ENCODE measurements around the gene SSTR3.
A peak's percentile ranks its signal among the peaks of the same experiment; 100 is the strongest.

Gene SSTR3

GRCh38 chr22:37241351-37242142, 29.3 kb upstream of the SSTR3 start:
- Histone ChIP-seq H3K9me3 (replicated peaks; ENCODE audit: insufficient read depth, low read length) (no peaks in the 10 kb centered on the region), H4K20me1 (ENCODE audit: insufficient read depth, low read length) (0 out of 2 replicates have a peak, but pooled peaks cover 4% of the 10 kb centered on the region), H3K4me1 (ENCODE audit: low read length) (peaks cover 58% of the 10 kb centered on the region), H3K36me3 (replicated peaks; ENCODE audit: insufficient read depth, low read length) (peaks cover 19% of the 10 kb centered on the region), H3K79me2 (ENCODE audit: low read length) (peaks cover 78% of the 10 kb centered on the region), H3K4me3 (ENCODE audit: low read length) (peak overlapping the region; percentile 100), H3K27ac (ENCODE audit: low read length) (peak overlapping the region; percentile 93), H3K4me2 (ENCODE audit: low read depth, low read length) (peak overlapping the region; percentile 98), H3K9ac (ENCODE audit: low read length) (peak overlapping the region; percentile 91), H3K27me3 (replicated peaks; ENCODE audit: insufficient read depth, low read length) (no peaks in the 10 kb centered on the region), H3K9me2 (replicated peaks; ENCODE audit: insufficient read depth, low read length) (no peaks in the 10 kb centered on the region), H2AFZ (ENCODE audit: low read length) (no peak overlapping the region), H3F3A (ENCODE audit: insufficient read depth, low read length) (peaks cover 66% of the 10 kb centered on the region)
- DNase-seq, result no peak
- TF ChIP-seq EZH2phosphoT487 (IDR thresholded peaks at IDR 0.05; ENCODE audit: low read length), result no peak
- no peak for TF ChIP-seq CTCF (IDR thresholded peaks at IDR 0.05; ENCODE audit: low read length)
- TF ChIP-seq EZH2 (optimal IDR thresholded peaks at IDR 0.05; ENCODE audit: low read depth, low read length), result no peak

GRCh38 chr22:37240941-37241320, 28.7 kb upstream of the SSTR3 start:
- H3K27ac ChIP-seq (ENCODE audit: low read length), result peak overlapping the region; percentile 93; the same call in 1 of the 2 replicates
- H3K36me3 ChIP-seq (replicated peaks; ENCODE audit: insufficient read depth, low read length), result peaks cover 19% of the 10 kb centered on the region
- H3K4me1 ChIP-seq (ENCODE audit: low read length), result peaks cover 64% of the 10 kb centered on the region
- no peaks in the 10 kb centered on the region for H3K9me2 ChIP-seq (replicated peaks; ENCODE audit: insufficient read depth, low read length)
- peaks cover 84% of the 10 kb centered on the region for H3K79me2 ChIP-seq (ENCODE audit: low read length)
- DNase-seq, result no peak
- peak overlapping the region; percentile 91; the same call in 1 of the 2 replicates for H3K9ac ChIP-seq (ENCODE audit: low read length)
- no peaks in the 10 kb centered on the region for H3K9me3 ChIP-seq (replicated peaks; ENCODE audit: insufficient read depth, low read length)
- H3F3A ChIP-seq (ENCODE audit: insufficient read depth, low read length), result peaks cover 70% of the 10 kb centered on the region
- H2AFZ ChIP-seq (ENCODE audit: low read length), result no peak overlapping the region
- H3K27me3 ChIP-seq (replicated peaks; ENCODE audit: insufficient read depth, low read length), result no peaks in the 10 kb centered on the region
- H3K4me3 ChIP-seq (ENCODE audit: low read length), result no peak overlapping the region
- peak overlapping the region; percentile 98 for H3K4me2 ChIP-seq (ENCODE audit: low read depth, low read length)
- TF ChIP-seq CTCF (IDR thresholded peaks at IDR 0.05; ENCODE audit: low read length) (no peak), EZH2phosphoT487 (IDR thresholded peaks at IDR 0.05; ENCODE audit: low read length) (no peak), EZH2 (optimal IDR thresholded peaks at IDR 0.05; ENCODE audit: low read depth, low read length) (no peak)
- H4K20me1 ChIP-seq (ENCODE audit: insufficient read depth, low read length), result 0 out of 2 replicates have a peak, but pooled peaks cover 4% of the 10 kb centered on the region

DNA sequence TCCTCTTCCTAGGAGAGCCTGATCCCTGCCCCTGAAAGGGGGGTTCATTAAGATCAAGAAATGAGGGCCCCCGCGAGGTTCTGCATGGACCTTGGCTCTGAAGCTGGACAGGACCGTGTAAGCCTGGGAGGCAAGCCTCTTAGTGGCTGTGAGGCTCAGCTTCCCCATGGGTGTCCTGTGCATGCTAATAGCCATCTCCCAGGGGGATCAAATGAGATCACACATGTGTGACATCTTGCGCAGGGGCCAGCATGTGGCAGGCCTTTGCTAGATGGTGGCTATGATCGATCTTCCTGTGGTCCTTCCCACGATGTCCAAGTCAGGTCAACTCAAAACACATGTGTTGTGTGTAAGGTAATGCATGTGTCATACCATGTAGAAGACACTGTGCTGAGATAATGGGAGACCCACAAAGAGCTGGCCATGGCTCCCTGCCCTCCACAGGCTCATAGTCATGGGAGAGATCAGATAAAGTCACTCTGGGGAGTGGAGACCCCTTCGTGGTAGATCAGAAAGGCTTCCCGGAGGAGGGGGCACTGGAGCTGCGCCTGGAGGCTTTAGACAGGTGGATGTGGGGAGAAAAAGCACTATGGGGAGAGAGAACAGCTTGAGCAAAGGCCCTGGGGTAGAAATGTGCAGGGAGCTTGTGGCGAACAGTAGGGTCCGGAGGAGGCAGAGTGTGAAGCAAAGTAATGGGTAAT, 28.1 kb upstream of the SSTR3 start:
- Histone ChIP-seq H3K9me3 (replicated peaks; ENCODE audit: insufficient read depth, low read length) (no peaks in the 10 kb centered on the region), H3K79me2 (ENCODE audit: low read length) (peaks cover 89% of the 10 kb centered on the region), H4K20me1 (ENCODE audit: insufficient read depth, low read length) (0 out of 2 replicates have a peak, but pooled peaks cover 4% of the 10 kb centered on the region), H3K9ac (ENCODE audit: low read length) (no peak overlapping the region), H3K4me1 (ENCODE audit: low read length) (peaks cover 69% of the 10 kb centered on the region), H3K36me3 (replicated peaks; ENCODE audit: insufficient read depth, low read length) (peaks cover 19% of the 10 kb centered on the region), H3K4me2 (ENCODE audit: low read depth, low read length) (peak overlapping the region; percentile 26; the same call in 1 of the 2 replicates), H3F3A (ENCODE audit: insufficient read depth, low read length) (peaks cover 70% of the 10 kb centered on the region), H3K4me3 (ENCODE audit: low read length) (no peak overlapping the region), H3K27ac (ENCODE audit: low read length) (peak overlapping the region; percentile 26; the same call in 1 of the 2 replicates), H3K9me2 (replicated peaks; ENCODE audit: insufficient read depth, low read length) (no peaks in the 10 kb centered on the region), H3K27me3 (replicated peaks; ENCODE audit: insufficient read depth, low read length) (no peaks in the 10 kb centered on the region), H2AFZ (ENCODE audit: low read length) (no peak overlapping the region)
- no peak for TF ChIP-seq EZH2 (optimal IDR thresholded peaks at IDR 0.05; ENCODE audit: low read depth, low read length)
- TF ChIP-seq CTCF (IDR thresholded peaks at IDR 0.05; ENCODE audit: low read length), result no peak
- TF ChIP-seq EZH2phosphoT487 (IDR thresholded peaks at IDR 0.05; ENCODE audit: low read length), result no peak
- no peak for DNase-seq

Measured in MM.1S (cell line).